ENCODE results near the gene TRIM24.
"Not testable (repeated sequence)": the region's sequence is repeated elsewhere in the genome, so short reads cannot be mapped to it uniquely, and the experiment has no call there.

Gene TRIM24

DNA sequence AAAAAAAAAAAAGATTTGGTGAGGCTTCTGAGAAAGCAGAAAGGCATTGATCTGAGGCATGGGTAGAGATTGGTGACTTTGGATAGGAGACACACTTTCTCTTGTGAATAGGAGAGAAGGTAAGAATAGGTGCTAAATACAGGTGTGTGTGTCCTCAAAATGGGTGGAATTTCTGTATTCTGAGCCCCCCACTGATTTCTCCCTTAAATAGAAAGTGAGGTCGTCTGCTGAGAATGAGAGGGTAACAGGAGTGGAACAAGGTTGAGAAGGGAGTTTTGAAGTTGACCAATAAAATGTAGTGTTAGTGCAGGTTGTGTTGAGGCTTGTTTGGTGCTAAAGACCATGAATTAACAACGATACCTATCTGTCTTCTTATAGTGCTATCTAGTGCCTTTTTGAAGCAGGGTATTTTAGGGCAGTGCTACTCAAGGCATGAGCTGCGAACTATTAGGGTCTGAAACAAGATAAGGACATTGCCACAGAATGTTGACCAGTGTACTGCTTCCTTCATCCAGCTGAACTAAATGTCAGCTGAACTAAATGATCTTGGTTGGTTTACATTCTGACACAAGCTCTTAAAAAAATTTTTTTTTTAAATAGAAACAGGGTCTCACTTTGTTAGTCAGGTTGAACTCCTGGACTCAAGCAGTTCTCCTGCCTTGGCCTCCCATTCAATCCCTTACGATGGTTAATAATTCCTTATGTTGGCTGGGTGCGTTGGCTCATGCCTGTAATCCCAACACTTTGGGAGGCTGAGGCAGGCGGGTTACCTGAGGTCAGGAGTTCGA, 12.4 kb downstream of the TRIM24 start:
- H3K9me3 ChIP-seq (ENCODE audit: control insufficient read depth, low read length), result no peaks in the 10 kb centered on the region
- no peak for DNase-seq
- no peaks in the 10 kb centered on the region for H3K4me1 ChIP-seq (ENCODE audit: control insufficient read depth, insufficient read depth, low read length, poor library complexity, severe bottlenecking)
- H3K36me3 ChIP-seq (ENCODE audit: control insufficient read depth, insufficient read depth, low read length), result no peaks in the 10 kb centered on the region
- H3K27me3 ChIP-seq (replicated peaks; ENCODE audit: control insufficient read depth, insufficient read depth, low read length, poor library complexity, severe bottlenecking), result no peaks in the 10 kb centered on the region
- no peak overlapping the region for H3K4me3 ChIP-seq (ENCODE audit: insufficient read depth, low read depth, low read length, poor library complexity, severe bottlenecking)
- H3K27ac ChIP-seq (ENCODE audit: insufficient read depth, low read length, poor library complexity, severe bottlenecking), result no peak overlapping the region

DNA sequence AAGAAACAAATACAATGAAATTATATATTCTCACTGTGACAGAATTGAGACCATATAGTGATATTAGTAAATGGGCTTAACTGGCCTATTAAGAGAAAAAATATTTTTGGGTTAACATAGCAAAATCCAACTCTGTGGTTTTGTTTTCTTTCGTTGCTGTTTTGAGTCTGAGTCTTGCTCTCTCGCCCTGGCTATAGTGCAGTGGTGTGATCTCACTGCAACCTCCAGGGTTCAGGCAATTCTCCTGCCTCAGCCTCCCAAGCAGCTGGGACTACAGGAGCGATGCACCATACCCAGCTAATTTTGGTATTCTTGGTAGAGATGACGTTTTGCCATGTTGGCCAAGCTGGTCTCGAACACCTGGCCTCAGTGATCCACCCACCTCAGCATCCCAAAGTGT, 15.3 kb downstream of the TRIM24 start:
- Histone ChIP-seq H3K4me3 (ENCODE audit: insufficient read depth, low read depth, low read length, poor library complexity, severe bottlenecking) (no peak overlapping the region), H3K27ac (ENCODE audit: insufficient read depth, low read length, poor library complexity, severe bottlenecking) (no peak overlapping the region), H3K9me3 (ENCODE audit: control insufficient read depth, low read length) (no peaks in the 10 kb centered on the region), H3K36me3 (ENCODE audit: control insufficient read depth, insufficient read depth, low read length) (no peaks in the 10 kb centered on the region), H3K4me1 (ENCODE audit: control insufficient read depth, insufficient read depth, low read length, poor library complexity, severe bottlenecking) (no peaks in the 10 kb centered on the region), H3K27me3 (replicated peaks; ENCODE audit: control insufficient read depth, insufficient read depth, low read length, poor library complexity, severe bottlenecking) (no peaks in the 10 kb centered on the region)
- DNase-seq, result no peak

DNA sequence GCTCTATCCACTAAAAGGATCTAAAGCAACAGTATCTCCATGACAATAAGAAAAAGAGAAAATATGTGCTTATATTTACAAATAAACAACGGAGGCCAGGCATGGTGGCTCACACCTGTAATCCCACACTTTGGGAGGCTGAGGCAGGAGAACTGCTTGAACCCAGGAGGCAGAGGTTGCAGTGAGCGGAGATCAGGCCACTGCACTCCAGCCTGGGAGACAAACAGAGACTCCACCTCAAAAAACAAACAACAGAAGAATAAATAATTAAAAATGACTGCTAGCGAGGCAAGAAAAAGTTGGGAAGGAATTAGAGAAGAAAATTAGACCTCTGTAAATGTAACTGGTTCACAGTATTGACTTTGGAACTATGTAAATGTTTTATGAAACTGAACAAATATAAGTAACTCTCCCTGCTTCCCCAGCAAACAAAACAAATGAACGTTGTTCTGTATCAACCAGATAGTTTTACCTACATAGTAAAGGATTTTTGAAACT, 17.1 kb downstream of the TRIM24 start:
- H3K4me3 ChIP-seq (ENCODE audit: insufficient read depth, low read depth, low read length, poor library complexity, severe bottlenecking), result no peak overlapping the region
- H3K27ac ChIP-seq (ENCODE audit: insufficient read depth, low read length, poor library complexity, severe bottlenecking), result no peak overlapping the region
- no peaks in the 10 kb centered on the region for H3K4me1 ChIP-seq (ENCODE audit: control insufficient read depth, insufficient read depth, low read length, poor library complexity, severe bottlenecking)
- DNase-seq, result no peak
- H3K9me3 ChIP-seq (ENCODE audit: control insufficient read depth, low read length), result no peaks in the 10 kb centered on the region
- H3K36me3 ChIP-seq (ENCODE audit: control insufficient read depth, insufficient read depth, low read length), result no peaks in the 10 kb centered on the region
- no peaks in the 10 kb centered on the region for H3K27me3 ChIP-seq (replicated peaks; ENCODE audit: control insufficient read depth, insufficient read depth, low read length, poor library complexity, severe bottlenecking)

DNA sequence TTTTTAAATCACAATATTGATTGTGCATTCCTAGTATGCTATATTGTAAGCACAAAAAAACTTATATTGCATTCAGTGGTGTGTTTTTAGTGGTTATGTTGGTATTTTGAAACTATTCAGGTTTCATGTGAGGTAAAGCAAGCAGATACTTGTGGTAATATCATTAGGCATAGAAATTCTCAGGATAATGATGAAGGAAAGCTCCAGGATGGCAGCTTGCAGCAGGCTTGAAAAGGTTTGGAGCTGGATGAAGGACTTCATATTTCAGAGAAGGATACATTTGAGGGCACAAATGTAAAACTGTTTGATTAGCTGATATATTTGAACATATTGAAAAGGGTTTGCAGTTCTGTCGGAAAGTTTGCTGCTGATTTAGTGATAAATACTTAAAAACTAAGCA, 17.5 kb downstream of the TRIM24 start:
- no peak for DNase-seq
- H3K27ac ChIP-seq (ENCODE audit: insufficient read depth, low read length, poor library complexity, severe bottlenecking), result no peak overlapping the region
- no peaks in the 10 kb centered on the region for H3K27me3 ChIP-seq (replicated peaks; ENCODE audit: control insufficient read depth, insufficient read depth, low read length, poor library complexity, severe bottlenecking)
- no peak overlapping the region for H3K4me3 ChIP-seq (ENCODE audit: insufficient read depth, low read depth, low read length, poor library complexity, severe bottlenecking)
- no peaks in the 10 kb centered on the region for H3K36me3 ChIP-seq (ENCODE audit: control insufficient read depth, insufficient read depth, low read length)
- H3K9me3 ChIP-seq (ENCODE audit: control insufficient read depth, low read length), result no peaks in the 10 kb centered on the region
- H3K4me1 ChIP-seq (ENCODE audit: control insufficient read depth, insufficient read depth, low read length, poor library complexity, severe bottlenecking), result no peaks in the 10 kb centered on the region

DNA sequence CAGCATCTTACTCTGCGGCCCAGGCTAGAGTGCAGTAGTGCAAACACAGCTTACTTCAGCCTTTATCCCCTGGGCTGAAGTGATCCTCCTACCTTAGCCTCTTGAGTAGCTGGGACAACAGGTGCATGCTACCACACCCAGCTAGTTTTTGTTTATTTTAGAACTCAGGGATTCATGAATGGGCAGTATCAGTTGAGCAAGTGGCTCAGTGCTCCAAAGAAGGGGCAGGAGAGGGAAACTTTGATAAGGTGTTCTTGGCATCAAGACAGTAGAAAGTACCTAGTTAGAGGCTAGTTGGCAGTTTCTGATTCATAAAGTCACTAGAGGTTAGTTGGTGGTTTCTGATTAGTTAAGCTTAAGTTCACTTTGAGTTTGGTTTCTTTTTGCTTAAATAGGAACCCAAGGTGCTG, 18.4 kb downstream of the TRIM24 start:
- Histone ChIP-seq H3K4me1 (ENCODE audit: control insufficient read depth, insufficient read depth, low read length, poor library complexity, severe bottlenecking) (no peaks in the 10 kb centered on the region), H3K27me3 (replicated peaks; ENCODE audit: control insufficient read depth, insufficient read depth, low read length, poor library complexity, severe bottlenecking) (no peaks in the 10 kb centered on the region), H3K9me3 (ENCODE audit: control insufficient read depth, low read length) (no peaks in the 10 kb centered on the region), H3K36me3 (ENCODE audit: control insufficient read depth, insufficient read depth, low read length) (no peaks in the 10 kb centered on the region), H3K4me3 (ENCODE audit: insufficient read depth, low read depth, low read length, poor library complexity, severe bottlenecking) (no peak overlapping the region), H3K27ac (ENCODE audit: insufficient read depth, low read length, poor library complexity, severe bottlenecking) (no peak overlapping the region)
- no peak for DNase-seq

GRCh38 chr7:138480527-138480926, 20.5 kb downstream of the TRIM24 start:
- H3K4me1 ChIP-seq (ENCODE audit: control insufficient read depth, insufficient read depth, low read length, poor library complexity, severe bottlenecking), result no peaks in the 10 kb centered on the region
- H3K36me3 ChIP-seq (ENCODE audit: control insufficient read depth, insufficient read depth, low read length), result no peaks in the 10 kb centered on the region
- H3K27ac ChIP-seq (ENCODE audit: insufficient read depth, low read length, poor library complexity, severe bottlenecking), result no peak overlapping the region
- no peaks in the 10 kb centered on the region for H3K9me3 ChIP-seq (ENCODE audit: control insufficient read depth, low read length)
- H3K27me3 ChIP-seq (replicated peaks; ENCODE audit: control insufficient read depth, insufficient read depth, low read length, poor library complexity, severe bottlenecking), result no peaks in the 10 kb centered on the region
- DNase-seq, result no peak
- H3K4me3 ChIP-seq (ENCODE audit: insufficient read depth, low read depth, low read length, poor library complexity, severe bottlenecking), result no peak overlapping the region

GRCh38 chr7:138481447-138482380, 21.7 kb downstream of the TRIM24 start:
- no peak overlapping the region for H3K27ac ChIP-seq (ENCODE audit: insufficient read depth, low read length, poor library complexity, severe bottlenecking)
- no peak for DNase-seq
- H3K9me3 ChIP-seq (ENCODE audit: control insufficient read depth, low read length), result no peaks in the 10 kb centered on the region
- no peaks in the 10 kb centered on the region for H3K36me3 ChIP-seq (ENCODE audit: control insufficient read depth, insufficient read depth, low read length)
- H3K4me1 ChIP-seq (ENCODE audit: control insufficient read depth, insufficient read depth, low read length, poor library complexity, severe bottlenecking), result no peaks in the 10 kb centered on the region
- H3K4me3 ChIP-seq (ENCODE audit: insufficient read depth, low read depth, low read length, poor library complexity, severe bottlenecking), result no peak overlapping the region
- H3K27me3 ChIP-seq (replicated peaks; ENCODE audit: control insufficient read depth, insufficient read depth, low read length, poor library complexity, severe bottlenecking), result no peaks in the 10 kb centered on the region

DNA sequence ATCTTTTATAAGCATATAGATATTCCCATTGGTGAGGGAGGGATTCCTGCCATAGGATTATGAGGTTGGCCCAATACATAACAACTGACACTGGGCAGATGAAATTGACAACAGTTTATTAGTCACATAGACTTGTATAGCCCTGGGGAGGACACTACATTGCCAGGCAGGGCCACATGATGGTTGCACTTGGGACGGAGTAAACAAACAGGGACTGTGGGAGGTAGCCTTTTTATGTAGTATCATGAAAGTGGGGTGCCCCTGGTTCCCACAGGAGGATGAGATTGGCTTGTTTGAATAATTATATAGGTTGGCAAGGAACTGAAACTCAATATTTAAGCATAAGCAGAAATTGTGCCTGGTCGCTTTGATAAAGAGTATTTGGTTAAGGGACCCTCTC, 23.5 kb downstream of the TRIM24 start:
- Histone ChIP-seq H3K9me3 (ENCODE audit: control insufficient read depth, low read length) (no peaks in the 10 kb centered on the region), H3K27ac (ENCODE audit: insufficient read depth, low read length, poor library complexity, severe bottlenecking) (no peak overlapping the region), H3K27me3 (replicated peaks; ENCODE audit: control insufficient read depth, insufficient read depth, low read length, poor library complexity, severe bottlenecking) (no peaks in the 10 kb centered on the region), H3K4me1 (ENCODE audit: control insufficient read depth, insufficient read depth, low read length, poor library complexity, severe bottlenecking) (no peaks in the 10 kb centered on the region), H3K4me3 (ENCODE audit: insufficient read depth, low read depth, low read length, poor library complexity, severe bottlenecking) (no peak overlapping the region), H3K36me3 (ENCODE audit: control insufficient read depth, insufficient read depth, low read length) (no peaks in the 10 kb centered on the region)
- DNase-seq, result no peak

DNA sequence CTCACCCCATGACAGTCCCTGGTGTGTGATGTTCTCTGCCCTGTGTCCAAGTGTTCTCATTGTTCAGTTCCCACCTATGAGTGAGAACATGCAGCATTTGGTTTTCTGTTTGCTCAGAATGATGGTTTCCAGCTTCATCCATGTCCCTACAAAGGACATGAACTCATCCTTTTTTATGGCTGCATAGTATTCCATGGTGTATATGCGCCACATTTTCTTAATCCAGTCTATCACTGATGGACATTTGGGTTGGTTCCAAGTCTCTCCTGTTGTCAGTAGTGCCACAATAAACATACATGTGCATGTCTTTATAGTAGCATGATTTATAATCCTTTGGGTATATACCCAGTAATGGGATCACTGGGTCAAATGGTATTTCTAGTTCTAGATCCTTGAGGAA, 25.4 kb downstream of the TRIM24 start:
- not testable (repeated sequence) for H3K36me3 ChIP-seq (ENCODE audit: control insufficient read depth, insufficient read depth, low read length); H3K4me1 ChIP-seq (ENCODE audit: control insufficient read depth, insufficient read depth, low read length, poor library complexity, severe bottlenecking); H3K27ac ChIP-seq (ENCODE audit: insufficient read depth, low read length, poor library complexity, severe bottlenecking); DNase-seq; H3K27me3 ChIP-seq (replicated peaks; ENCODE audit: control insufficient read depth, insufficient read depth, low read length, poor library complexity, severe bottlenecking); H3K4me3 ChIP-seq (ENCODE audit: insufficient read depth, low read depth, low read length, poor library complexity, severe bottlenecking); H3K9me3 ChIP-seq (ENCODE audit: control insufficient read depth, low read length)

GRCh38 chr7:138489139-138489538, 29.1 kb downstream of the TRIM24 start:
- not testable (repeated sequence) for DNase-seq; H3K36me3 ChIP-seq (ENCODE audit: control insufficient read depth, insufficient read depth, low read length); H3K4me3 ChIP-seq (ENCODE audit: insufficient read depth, low read depth, low read length, poor library complexity, severe bottlenecking); H3K4me1 ChIP-seq (ENCODE audit: control insufficient read depth, insufficient read depth, low read length, poor library complexity, severe bottlenecking); H3K9me3 ChIP-seq (ENCODE audit: control insufficient read depth, low read length); H3K27ac ChIP-seq (ENCODE audit: insufficient read depth, low read length, poor library complexity, severe bottlenecking); H3K27me3 ChIP-seq (replicated peaks; ENCODE audit: control insufficient read depth, insufficient read depth, low read length, poor library complexity, severe bottlenecking)

Measured in effector memory CD4-positive, alpha-beta T cell (primary cell).